ENCODE data around the gene SLC35E1. TPM values are rescaled to one million over a fixed set of nuclear protein-coding genes. Genes with fewer than 3 reads are reported as not detected.

The SLC35E1 gene
- total RNA-seq, 1 donor from 2014 or later = 70.0 TPM

DNA sequence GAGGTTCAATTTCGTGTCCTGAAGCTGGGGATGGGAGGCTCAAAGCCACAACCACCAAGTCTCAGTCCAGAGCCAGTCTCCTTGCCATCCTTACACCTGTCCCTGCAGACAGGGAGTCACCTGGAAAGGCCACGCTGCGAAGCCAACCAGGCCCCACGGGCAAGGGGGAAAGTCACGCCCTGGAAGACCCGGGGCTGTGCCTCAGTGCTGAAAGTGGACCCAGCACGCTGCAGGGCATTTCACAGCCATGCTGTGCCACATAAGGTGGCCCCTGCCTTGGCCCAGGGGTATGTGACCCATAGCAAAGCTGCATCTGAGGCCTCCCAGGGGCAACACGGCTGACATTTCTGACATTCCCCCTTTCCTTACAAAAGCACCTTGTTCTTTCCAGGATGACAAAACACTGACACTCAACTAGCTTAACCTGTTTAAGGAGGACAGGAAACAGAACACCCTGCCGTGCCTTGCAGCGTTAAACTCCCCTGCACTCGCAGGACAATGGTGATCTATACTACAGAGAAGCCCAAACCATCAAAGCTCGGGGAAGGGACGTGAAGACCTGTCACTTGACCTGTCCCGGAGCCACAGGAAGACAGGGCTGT is 44.8 kb downstream of the SLC35E1 start:
- Mint-ChIP-seq H3K27ac (ENCODE audit: unreplicated experiment) (no peak overlapping the region), H3K9me3 (ENCODE audit: low read depth) (no peaks in the 10 kb centered on the region), H3K4me1 (ENCODE audit: low read depth) (no peaks in the 10 kb centered on the region), H3K27me3 (ENCODE audit: low read depth) (no peaks in the 10 kb centered on the region), H3K36me3 (ENCODE audit: low read depth) (peaks cover 24% of the 10 kb centered on the region), H3K4me3 (ENCODE audit: unreplicated experiment) (no peak overlapping the region)
- TF ChIP-seq, protein P1, sequence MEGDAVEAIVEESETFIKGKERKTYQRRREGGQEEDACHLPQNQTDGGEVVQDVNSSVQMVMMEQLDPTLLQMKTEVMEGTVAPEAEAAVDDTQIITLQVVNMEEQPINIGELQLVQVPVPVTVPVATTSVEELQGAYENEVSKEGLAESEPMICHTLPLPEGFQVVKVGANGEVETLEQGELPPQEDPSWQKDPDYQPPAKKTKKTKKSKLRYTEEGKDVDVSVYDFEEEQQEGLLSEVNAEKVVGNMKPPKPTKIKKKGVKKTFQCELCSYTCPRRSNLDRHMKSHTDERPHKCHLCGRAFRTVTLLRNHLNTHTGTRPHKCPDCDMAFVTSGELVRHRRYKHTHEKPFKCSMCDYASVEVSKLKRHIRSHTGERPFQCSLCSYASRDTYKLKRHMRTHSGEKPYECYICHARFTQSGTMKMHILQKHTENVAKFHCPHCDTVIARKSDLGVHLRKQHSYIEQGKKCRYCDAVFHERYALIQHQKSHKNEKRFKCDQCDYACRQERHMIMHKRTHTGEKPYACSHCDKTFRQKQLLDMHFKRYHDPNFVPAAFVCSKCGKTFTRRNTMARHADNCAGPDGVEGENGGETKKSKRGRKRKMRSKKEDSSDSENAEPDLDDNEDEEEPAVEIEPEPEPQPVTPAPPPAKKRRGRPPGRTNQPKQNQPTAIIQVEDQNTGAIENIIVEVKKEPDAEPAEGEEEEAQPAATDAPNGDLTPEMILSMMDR (IDR thresholded peaks at IDR 0.05) = no peak
- no peak for DNase-seq (ENCODE audit: low spot score)

DNA sequence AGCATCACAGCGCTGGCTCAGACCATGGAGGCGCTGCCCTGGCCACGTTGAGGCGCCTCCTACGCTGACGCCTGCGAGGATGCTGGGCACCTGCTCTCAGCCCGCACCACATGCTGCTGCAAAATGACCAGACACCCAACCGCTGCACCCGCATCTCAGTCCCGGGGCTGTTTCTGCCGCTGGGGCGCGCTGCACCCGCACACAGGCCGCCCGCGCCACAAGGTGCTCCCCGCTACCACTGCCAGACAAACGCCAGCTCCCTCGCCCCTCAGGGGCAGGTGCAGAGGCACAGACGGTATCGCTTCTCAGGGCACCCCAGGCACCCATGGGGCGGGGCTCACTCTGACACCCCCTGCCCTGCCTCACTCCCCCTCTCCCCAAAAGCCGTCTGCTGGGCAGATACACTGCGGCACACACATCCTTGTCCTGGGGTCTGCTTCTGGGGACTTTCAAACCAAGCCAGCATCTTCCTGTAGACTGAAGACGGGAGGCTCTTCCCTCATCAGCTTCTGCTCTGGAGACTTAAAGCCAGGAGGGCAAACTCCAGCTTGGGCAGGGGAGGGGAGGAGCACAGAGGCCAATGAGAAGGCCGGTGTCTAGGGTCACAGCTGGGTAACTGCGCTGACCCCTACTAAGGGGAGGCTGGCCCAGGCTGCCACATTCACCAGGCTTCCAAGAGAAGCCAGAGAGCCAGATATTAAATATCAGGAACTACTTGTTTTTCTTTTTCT is 46.3 kb downstream of the SLC35E1 start:
- Mint-ChIP-seq H3K27ac (ENCODE audit: unreplicated experiment) (no peak overlapping the region), H3K9me3 (ENCODE audit: low read depth) (no peaks in the 10 kb centered on the region), H3K36me3 (ENCODE audit: low read depth) (peaks cover 16% of the 10 kb centered on the region), H3K4me3 (ENCODE audit: unreplicated experiment) (no peak overlapping the region), H3K27me3 (ENCODE audit: low read depth) (no peaks in the 10 kb centered on the region), H3K4me1 (ENCODE audit: low read depth) (no peaks in the 10 kb centered on the region)
- DNase-seq (ENCODE audit: low spot score) = no peak
- TF ChIP-seq, protein P1 (IDR thresholded peaks at IDR 0.05) = no peak

DNA sequence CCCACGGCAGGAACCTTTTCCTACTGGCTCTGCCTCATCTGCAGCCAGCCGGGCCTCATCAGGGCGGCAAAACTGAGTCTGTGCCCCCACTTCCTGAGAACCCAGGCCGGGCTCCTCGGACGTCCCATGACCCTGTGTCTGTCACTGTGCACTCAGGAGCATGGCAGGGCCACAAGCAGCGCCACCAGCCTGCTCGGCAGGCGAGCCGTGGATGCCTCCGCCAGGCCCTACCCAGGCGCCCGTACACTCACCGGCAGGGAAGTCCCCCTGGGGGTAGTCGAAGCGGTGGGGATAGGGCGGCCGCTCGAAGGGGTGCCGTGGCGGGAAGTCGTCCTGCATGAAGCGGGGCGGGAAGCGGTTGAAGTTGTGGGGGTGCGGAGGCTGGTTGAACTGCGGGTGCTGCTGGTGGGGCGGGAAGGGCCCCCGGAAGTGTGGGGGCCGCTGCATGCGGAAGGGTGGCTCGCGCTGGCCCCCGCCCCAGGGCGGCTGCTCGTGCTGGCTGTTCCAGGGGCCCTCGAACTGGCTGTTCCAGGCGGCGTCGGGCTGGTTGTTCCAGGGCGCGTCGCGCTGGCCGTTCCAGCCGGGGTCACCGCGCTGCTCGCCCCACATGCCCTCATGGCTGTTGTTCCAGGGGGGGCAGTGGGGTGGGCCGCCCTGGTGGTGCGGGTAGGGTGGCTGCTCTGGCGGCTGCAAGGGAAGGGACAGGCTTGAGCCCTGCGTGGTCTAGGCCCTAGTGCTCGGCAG is 47.1 kb downstream of the SLC35E1 start:
- TF ChIP-seq, protein P1 (IDR thresholded peaks at IDR 0.05) = no peak
- Mint-ChIP-seq H3K36me3 (ENCODE audit: low read depth) (peaks cover 19% of the 10 kb centered on the region), H3K9me3 (ENCODE audit: low read depth) (no peaks in the 10 kb centered on the region), H3K4me1 (ENCODE audit: low read depth) (no peaks in the 10 kb centered on the region), H3K4me3 (ENCODE audit: unreplicated experiment) (no peak overlapping the region), H3K27me3 (ENCODE audit: low read depth) (no peaks in the 10 kb centered on the region), H3K27ac (ENCODE audit: unreplicated experiment) (no peak overlapping the region)
- peak; percentile 94 for DNase-seq (ENCODE audit: low spot score)

- TF ChIP-seq, protein P1 (IDR thresholded peaks at IDR 0.05) = no peak
- DNase-seq (ENCODE audit: low spot score) = no peak
- no peak overlapping the region for H3K4me3 Mint-ChIP-seq (ENCODE audit: unreplicated experiment)
- no peaks in the 10 kb centered on the region for H3K4me1 Mint-ChIP-seq (ENCODE audit: low read depth)
- no peaks in the 10 kb centered on the region for H3K27me3 Mint-ChIP-seq (ENCODE audit: low read depth)
- H3K36me3 Mint-ChIP-seq (ENCODE audit: low read depth) = peaks cover 31% of the 10 kb centered on the region
- H3K27ac Mint-ChIP-seq (ENCODE audit: unreplicated experiment) = no peak overlapping the region
- no peaks in the 10 kb centered on the region for H3K9me3 Mint-ChIP-seq (ENCODE audit: low read depth)
Measured at GRCh38 chr19:16522559-16523377, 49.4 kb downstream of the SLC35E1 start.

All from chondrocyte (in vitro differentiated cells).